ENCODE measurements around the gene RNF144A.

RNF144A gene

DNA sequence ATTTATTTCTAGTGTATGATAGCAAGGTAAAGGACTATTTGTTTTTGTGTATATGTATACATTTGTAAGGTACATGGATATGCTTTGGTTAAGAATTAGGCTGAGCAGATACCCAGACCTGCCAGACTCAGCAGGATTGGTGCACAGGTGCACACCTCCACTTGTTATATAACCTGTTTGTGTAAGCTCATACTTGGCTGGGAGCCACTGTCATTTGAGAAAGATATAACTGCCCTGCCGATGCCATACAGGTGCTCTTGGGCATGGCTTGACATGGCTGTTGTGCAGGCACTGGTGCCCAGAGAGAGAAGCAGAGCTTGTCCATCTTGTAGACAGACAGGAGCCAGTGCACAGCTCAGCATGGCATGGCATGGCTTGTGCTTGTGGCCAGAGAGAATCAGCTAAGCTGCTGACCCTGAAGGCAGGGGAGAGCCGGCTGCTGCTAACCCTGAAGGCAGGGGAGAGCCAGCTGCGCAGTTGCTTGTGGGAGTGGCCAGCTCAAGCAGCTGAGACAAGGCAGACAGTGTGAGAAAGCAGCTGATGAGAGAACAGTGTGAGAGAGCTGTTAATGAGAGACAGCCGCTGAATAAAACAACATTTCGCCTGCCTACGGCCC is 136.5 kb downstream of the RNF144A start:
- peak; percentile 88 to 95 (median 95) for DNase-seq

DNA sequence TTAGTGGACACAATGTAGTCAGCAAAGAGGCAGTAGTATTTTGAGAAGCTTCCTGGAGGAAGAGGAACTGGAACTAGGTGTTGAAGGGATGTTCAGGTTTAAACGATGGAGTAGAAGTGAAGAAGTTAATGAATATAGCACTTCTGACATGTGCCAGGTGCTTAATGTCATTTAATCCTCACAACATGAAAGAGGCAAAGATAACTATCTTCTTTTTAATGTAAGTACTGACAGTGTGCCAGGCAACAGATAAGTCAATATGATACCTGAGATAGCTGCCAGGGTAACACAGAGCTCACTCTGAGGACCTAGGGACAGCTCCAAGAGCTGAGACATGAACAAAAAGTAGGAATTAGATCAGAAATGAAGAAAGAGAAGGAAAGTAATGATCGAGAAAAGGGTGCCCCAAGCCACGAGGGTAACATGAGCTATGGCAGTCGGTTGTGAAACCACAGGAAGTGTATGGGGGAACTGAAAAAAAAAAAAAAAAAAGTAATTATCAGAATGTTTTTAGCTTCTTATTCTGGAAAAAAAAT is 140.7 kb downstream of the RNF144A start:
- peak in 1 of 3 experiments; percentile 64 for DNase-seq

DNA sequence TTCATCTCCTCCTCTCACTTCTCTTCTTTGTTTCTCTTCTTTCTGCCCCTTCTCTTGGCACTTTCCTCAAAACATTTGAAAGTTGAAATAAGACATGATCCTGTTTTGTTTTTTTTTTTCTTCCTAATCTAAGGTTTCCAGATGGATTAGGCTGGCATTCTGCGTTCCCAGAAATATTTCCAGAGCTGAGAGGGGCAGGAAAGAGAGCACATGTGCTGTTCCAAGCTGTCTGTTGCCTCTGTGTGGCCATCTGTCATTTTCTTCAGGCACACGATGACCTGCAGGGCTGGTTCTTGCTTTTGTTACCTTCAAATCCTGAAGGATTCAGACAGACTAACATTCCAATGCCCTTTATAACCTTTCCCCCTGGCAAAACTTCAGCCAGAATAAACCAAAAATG is 142.9 kb downstream of the RNF144A start:
- no peak for DNase-seq

DNA sequence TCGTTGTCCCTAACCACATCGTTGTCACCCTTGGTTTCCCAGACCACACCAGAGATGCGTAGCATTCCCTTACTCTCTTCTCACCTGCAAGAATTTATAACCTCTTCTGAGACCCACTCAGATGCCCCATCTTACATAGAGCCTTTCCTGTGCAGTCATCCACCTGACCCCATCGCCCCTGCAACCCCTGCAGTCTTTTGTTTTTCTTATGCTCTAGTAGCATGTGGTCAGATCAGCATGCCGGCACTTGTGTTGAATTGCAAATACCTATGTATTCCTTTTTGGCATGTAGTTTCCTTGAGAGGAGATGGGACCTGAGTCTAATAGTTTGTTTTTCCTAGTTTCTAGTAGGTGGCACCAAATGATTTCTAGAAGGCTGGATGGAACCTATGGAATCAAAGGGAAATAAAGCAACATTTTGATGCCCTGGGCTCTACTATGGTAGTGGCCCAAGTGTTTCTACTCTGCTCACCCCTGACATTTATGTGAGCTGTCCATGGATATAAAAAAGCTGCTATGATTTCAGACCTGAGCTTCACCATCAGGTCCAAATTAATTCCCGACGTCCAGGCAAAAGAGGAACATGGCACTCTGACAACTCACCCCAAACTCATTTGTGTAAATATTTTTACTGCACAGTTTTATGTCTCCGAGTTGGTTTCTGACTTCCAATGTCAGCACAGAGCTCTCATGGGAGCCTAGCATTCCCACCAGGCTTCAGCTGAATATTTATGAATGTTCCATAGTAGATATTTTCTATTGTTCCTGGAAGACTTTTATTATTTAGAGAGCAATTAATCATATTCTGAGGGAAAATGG is 143.6 kb downstream of the RNF144A start:
- no peak for DNase-seq

GRCh38 chr2:7061450-7061789 is 144.2 kb downstream of the RNF144A start:
- no peak for DNase-seq

- no peak for DNase-seq
Observed at GRCh38 chr2:7061921-7062320, 144.7 kb downstream of the RNF144A start.

GRCh38 chr2:7063789-7064188 is 146.6 kb downstream of the RNF144A start:
- no peak for DNase-seq

DNA sequence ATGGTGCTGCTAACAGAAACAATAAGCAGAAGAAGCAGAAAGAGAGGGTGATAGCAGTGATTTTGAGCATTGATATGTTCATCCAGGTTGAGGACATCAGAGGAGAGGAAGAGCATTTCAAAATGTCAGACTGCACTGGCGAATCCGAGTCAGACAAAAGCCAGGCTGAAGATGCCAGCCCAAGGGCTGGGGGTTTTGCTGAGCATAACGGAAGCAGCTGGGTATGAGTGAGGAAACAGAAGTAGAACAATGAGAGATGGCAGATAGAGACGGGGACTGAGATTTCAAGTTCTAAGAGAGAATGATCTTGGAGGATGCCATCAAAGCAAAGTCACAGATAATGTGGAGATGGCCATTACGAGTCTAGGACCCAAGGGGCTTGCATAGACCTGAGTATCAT is 151.2 kb downstream of the RNF144A start:
- no peak for DNase-seq

- no peak for DNase-seq
Observed at GRCh38 chr2:7070483-7070882, 153.3 kb downstream of the RNF144A start.

- no peak for DNase-seq
Observed at GRCh38 chr2:7071154-7071553, 153.9 kb downstream of the RNF144A start.

- no peak for DNase-seq
Observed at GRCh38 chr2:7071916-7072556, 154.8 kb downstream of the RNF144A start.

DNA sequence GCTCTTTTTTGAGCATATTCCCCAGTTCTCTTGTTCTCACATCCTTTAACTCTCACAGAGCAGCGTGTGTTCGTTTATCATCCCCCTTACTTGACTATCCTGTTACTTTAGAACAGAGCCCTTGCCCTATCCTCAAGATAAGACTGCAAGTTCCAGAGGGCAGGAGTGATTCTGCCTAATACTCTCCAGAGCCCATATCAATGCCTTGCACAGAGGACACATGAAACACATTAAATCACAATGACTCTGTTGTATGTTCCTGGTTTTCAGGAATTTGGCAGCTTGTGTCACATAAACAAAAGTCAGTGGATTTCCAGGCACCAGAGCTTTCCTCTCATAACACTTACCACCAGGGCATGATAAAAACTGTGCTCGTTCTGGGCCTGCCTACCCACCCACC is 156.7 kb downstream of the RNF144A start:
- no peak for DNase-seq

DNA sequence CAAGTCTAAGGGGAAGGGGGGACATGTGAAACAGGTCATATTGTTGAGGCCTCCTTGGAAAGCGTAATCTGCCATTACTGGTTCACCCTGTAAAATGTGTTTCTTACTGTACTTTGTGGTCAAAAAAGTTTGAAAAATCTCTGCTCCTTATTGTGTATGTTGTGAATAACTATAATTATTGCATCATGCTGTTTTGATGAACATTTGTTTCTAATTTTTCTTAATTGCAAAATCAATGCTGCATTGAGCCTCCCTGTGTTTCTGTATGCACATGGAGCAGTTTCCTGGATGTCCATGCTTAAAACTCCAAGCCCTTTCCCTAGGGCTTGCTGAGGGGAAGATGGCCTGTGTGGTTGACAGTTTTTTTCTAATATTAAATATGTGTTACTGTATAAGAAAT is 158.6 kb downstream of the RNF144A start:
- DNase-seq = no peak

- peak in 2 of 3 experiments; percentile 33 to 45 for DNase-seq
Observed at GRCh38 chr2:7077660-7078267, 160.6 kb downstream of the RNF144A start.

DNA sequence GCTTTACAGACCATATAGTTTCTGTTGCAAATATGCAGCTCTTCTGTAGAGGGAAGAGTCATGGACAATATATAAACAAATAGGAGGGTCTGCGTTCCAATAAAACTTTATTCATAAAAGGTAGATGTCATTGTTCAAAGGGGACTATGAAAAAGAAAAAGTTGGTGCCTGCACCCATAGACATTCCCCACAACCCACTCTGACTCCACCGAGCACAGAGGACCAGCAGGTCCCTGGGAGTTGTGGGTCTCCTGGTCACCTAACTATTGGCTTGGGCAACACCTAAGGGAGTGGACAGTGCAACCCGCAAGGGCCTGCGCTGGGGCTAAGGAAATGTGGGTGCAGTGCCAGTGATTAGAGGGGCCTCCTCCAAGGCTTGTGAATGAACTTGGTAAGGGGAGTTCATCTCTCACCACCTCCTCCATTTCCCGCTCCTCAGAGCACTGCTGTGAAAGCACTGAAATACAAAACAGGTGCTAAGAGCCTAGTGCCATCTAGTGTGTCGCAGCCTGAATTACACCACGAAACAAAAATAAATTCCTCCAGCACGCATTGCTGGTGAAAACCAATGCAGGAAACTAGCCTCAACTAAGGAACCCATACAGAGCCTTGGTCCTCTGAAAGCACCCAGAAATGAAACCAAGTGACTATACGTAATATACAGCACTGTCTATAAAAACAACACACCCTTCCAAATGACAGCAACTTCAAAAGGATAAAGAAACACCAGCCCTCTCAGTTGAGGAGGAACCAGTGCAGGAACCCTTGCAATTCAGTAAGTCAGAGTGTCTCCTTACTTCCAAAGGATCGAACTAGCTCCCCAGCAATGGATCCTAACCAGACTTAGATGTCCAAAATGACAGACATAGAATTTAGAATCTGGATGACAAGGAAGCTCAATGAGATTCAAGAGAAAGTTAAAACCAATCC is 166.6 kb downstream of the RNF144A start:
- DNase-seq = peak; percentile 10 to 57 (median 42)

DNA sequence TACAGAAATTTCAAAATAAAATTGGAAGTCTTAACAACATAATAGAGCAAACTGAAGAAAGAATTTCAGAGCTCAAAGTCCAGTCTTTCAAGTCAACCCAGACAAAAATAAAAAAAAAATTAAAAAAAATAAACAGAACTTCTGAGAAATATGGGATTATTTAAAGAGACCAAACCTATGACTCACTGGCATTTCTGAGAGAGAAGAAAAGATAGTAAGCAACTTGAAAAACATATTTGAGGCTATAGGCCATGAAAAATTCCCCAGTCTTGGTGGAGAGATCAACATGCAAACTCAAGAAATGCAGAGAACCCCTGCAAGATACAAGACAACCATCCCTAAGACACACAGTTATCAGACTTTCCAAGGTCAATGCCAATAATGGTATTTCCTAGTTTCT is 167.4 kb downstream of the RNF144A start:
- DNase-seq = no peak

DNA sequence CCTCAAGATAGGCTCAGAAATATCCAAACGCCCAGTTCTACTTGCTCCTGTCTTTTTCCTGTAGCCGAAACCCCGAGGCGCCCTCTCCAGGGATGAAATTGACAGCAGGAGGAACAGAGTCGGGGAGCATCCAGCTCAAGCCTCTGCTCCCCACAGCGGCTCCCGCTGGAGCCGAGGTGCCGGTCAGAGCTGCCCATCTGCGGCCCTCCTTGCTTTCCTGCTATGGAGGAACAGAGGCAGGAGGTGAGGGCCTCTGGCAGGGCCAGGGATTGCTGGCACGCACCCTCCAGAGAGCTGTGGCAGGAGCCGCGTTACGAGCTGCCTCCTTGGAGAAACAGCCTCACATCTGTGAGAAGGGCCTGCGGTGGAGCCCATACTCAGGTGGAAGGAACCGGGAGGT is 172.1 kb downstream of the RNF144A start:
- DNase-seq = no peak

DNA sequence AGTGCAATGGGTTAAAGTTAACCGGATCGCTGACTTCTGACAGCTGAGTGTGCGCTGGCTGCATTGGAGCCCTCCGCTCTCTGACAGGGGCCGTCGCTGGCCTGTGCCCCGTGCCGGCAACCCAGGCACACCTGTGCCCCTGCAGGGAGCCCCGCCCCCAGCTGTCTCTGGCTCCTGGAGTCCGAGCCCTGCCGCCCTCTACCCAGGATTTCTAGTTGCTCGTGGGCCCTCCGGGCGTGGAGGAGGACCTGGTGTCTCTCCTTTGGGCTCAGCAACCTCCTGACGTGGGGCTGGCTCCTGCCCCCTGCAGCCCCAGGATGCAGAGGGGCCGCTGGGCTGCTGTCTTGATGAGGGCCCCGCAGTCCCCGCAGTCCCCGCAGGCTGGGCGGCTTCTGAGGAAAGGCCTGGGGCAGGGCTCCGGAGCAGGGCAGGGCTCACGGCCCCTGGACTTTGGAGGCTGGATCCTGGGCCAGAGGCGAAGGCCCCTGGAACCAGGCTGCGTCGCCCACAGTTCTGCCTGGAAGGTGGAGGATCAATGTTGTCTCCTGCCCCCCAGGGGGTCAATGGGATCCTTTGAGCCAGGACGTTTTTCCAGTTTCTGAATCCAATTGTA is 172.8 kb downstream of the RNF144A start:
- DNase-seq = no peak

- no peak for DNase-seq
Observed at GRCh38 chr2:7093376-7093775, 176.2 kb downstream of the RNF144A start.
